Left renal pelvis (tissue), 4 donors: ENCODE measurements around the gene LSS. TPM values are rescaled to one million over a fixed set of nuclear protein-coding genes. Genes with fewer than 3 reads are reported as not detected.
"Not testable (repeated sequence)": the region's sequence is repeated elsewhere in the genome, so short reads cannot be mapped to it uniquely, and the experiment has no call there.

Source experiments
- DNase-seq, 4 donors: peaks; one replicate each; pipeline ENCODE4 v3.0.0-alpha.2; 2013; ENCODE audit warnings: low read depth in 4 of 4, low spot score in 3 of 4
- polyA plus RNA-seq, 4 donors: library from polyadenylated mRNA; unstranded; fragments of 120-200 nt; gene quantifications; one replicate each; pipeline ENCODE4 v1.2.1, GENCODE V29; 2013; ENCODE audit not compliant: insufficient read length in 4 of 4

Gene LSS
- polyA plus RNA-seq, 4 donors: 25.9 to 54.0 (median 32.2) TPM

- DNase-seq: no peak
Measured at GRCh38 chr21:46207006-46207919, 21.3 kb downstream of the LSS start.

- DNase-seq: no peak
Measured at GRCh38 chr21:46206163-46207005, 22.2 kb downstream of the LSS start.

GRCh38 chr21:46205766-46206162 is 22.8 kb downstream of the LSS start:
- no peak for DNase-seq

GRCh38 chr21:46205166-46205565 is 23.4 kb downstream of the LSS start:
- no peak for DNase-seq

- no peak for DNase-seq
Measured at GRCh38 chr21:46203203-46203600, 25.4 kb downstream of the LSS start.

GRCh38 chr21:46202592-46203202 is 25.9 kb downstream of the LSS start:
- DNase-seq: no peak

GRCh38 chr21:46200877-46201803 is 27.4 kb downstream of the LSS start:
- DNase-seq: not testable (repeated sequence)

GRCh38 chr21:46199436-46200373 is 28.9 kb downstream of the LSS start:
- DNase-seq: no peak

- DNase-seq: no peak
Measured at GRCh38 chr21:46196733-46197132, 31.8 kb downstream of the LSS start.

- no peak for DNase-seq
Measured at GRCh38 chr21:46195595-46196195, 32.9 kb downstream of the LSS start.

GRCh38 chr21:46194374-46195334 is 33.9 kb downstream of the LSS start:
- DNase-seq: no peak

- DNase-seq: no peak
Measured at GRCh38 chr21:46193829-46194373, 34.7 kb downstream of the LSS start.

GRCh38 chr21:46191686-46192575 is 36.6 kb downstream of the LSS start:
- no peak for DNase-seq

- DNase-seq: no peak
Measured at GRCh38 chr21:46191257-46191685, 37.3 kb downstream of the LSS start.

- no peak for DNase-seq
Measured at GRCh38 chr21:46190491-46191131, 38.0 kb downstream of the LSS start.
